Measurements from ENCODE around the gene ARF3. TPM values are rescaled to one million over a fixed set of nuclear protein-coding genes. Genes with fewer than 3 reads are reported as not detected.

The ARF3 gene
- polyA plus RNA-seq, 4 donors: 37.3 to 104 (median 67.4) TPM

GRCh38 chr12:48965298-48965838 is 8.1 kb upstream of the ARF3 start:
- FAIRE-seq: no peak
- Histone ChIP-seq H3K27ac (ENCODE audit: low read depth in 1 of 3, low read length in 2 of 3) (no peak overlapping the region), H3K36me3 (ENCODE audit: control insufficient read depth in 3 of 3, insufficient read depth in 2 of 3, low read depth in 1 of 3, low read length in 3 of 3) (no peaks in the 10 kb centered on the region)

GRCh38 chr12:48961801-48962200 is 4.5 kb upstream of the ARF3 start:
- H3K9me3 ChIP-seq (ENCODE audit: control insufficient read depth in 2 of 2, insufficient read depth in 1 of 2, low read depth in 1 of 2, low read length in 1 of 2): no peaks in the 10 kb centered on the region
- H3K4me1 ChIP-seq (ENCODE audit: control insufficient read depth in 3 of 3, insufficient read depth in 2 of 3, low read depth in 1 of 3, low read length in 2 of 3): peaks cover 0 to 9% (median 0%) of the 10 kb centered on the region in 3 donors
- FAIRE-seq: no peak
- H3K27me3 ChIP-seq (ENCODE audit: control insufficient read depth in 3 of 3, insufficient read depth in 3 of 3, low read length in 3 of 3): peaks cover 0 to 18% (median 0%) of the 10 kb centered on the region in 3 donors
- no peaks in the 10 kb centered on the region for H3K36me3 ChIP-seq (ENCODE audit: control insufficient read depth in 3 of 3, insufficient read depth in 2 of 3, low read depth in 1 of 3, low read length in 3 of 3)
- H3K4me3 ChIP-seq (ENCODE audit: low read depth in 1 of 3, low read length in 3 of 3): no peak overlapping the region
- no peak for DNase-seq
- no peak overlapping the region for H3K27ac ChIP-seq (ENCODE audit: low read depth in 1 of 3, low read length in 2 of 3)

More at GRCh38 chr12:48965298-48965838, 8.1 kb upstream of the ARF3 start:
- Histone ChIP-seq H3K4me1 (ENCODE audit: control insufficient read depth in 3 of 3, insufficient read depth in 2 of 3, low read depth in 1 of 3, low read length in 2 of 3) (peaks cover 0 to 14% (median 2%) of the 10 kb centered on the region in 3 donors), H3K27me3 (ENCODE audit: control insufficient read depth in 3 of 3, insufficient read depth in 3 of 3, low read length in 3 of 3) (peaks cover 0 to 47% (median 9%) of the 10 kb centered on the region in 3 donors), H3K9me3 (ENCODE audit: control insufficient read depth in 2 of 2, insufficient read depth in 1 of 2, low read depth in 1 of 2, low read length in 1 of 2) (no peaks in the 10 kb centered on the region), H3K4me3 (ENCODE audit: low read depth in 1 of 3, low read length in 3 of 3) (no peak overlapping the region)
- no peak for DNase-seq

- Histone ChIP-seq H3K27me3 (ENCODE audit: control insufficient read depth in 3 of 3, insufficient read depth in 3 of 3, low read length in 3 of 3) (peaks cover 0 to 17% (median 0%) of the 10 kb centered on the region in 3 donors), H3K36me3 (ENCODE audit: control insufficient read depth in 3 of 3, insufficient read depth in 2 of 3, low read depth in 1 of 3, low read length in 3 of 3) (no peaks in the 10 kb centered on the region), H3K9me3 (ENCODE audit: control insufficient read depth in 2 of 2, insufficient read depth in 1 of 2, low read depth in 1 of 2, low read length in 1 of 2) (no peaks in the 10 kb centered on the region), H3K4me3 (ENCODE audit: low read depth in 1 of 3, low read length in 3 of 3) (no peak overlapping the region), H3K27ac (ENCODE audit: low read depth in 1 of 3, low read length in 2 of 3) (no peak overlapping the region), H3K4me1 (ENCODE audit: control insufficient read depth in 3 of 3, insufficient read depth in 2 of 3, low read depth in 1 of 3, low read length in 2 of 3) (peaks cover 0 to 9% (median 0%) of the 10 kb centered on the region in 3 donors)
- DNase-seq: no peak
- FAIRE-seq: no peak
- WGBS, 3 donors: 63 to 80% (median 72%) methylated on average over 4 of the region's 4 CpGs
Measured at GRCh38 chr12:48961331-48961730, 4.0 kb upstream of the ARF3 start.

DNA sequence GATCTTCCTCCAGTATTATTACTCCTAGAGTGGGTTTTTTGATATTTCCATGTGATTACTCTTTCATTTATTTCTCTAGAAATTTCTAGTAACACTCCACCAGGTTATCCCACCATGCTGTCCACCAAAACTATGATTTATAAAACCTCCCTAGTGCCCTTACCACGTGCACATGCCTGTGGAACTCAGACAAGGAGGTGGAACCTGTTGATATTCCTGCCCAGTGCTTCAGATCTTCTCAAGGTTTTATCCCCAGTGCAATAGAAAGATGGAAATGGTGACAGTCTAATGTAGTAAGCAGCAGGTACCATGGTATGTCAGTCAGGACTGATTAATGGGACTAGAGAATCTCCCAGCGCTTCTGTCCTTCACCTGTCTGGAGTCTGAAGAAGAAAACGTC is 3.5 kb upstream of the ARF3 start:
- no peak for FAIRE-seq
- H3K27ac ChIP-seq (ENCODE audit: low read depth in 1 of 3, low read length in 2 of 3): no peak overlapping the region
- WGBS, 3 donors: 68 to 80% (median 69%) methylated on average over 3 of the region's 3 CpGs
- no peaks in the 10 kb centered on the region for H3K9me3 ChIP-seq (ENCODE audit: control insufficient read depth in 2 of 2, insufficient read depth in 1 of 2, low read depth in 1 of 2, low read length in 1 of 2)
- H3K4me3 ChIP-seq (ENCODE audit: low read depth in 1 of 3, low read length in 3 of 3): no peak overlapping the region
- H3K36me3 ChIP-seq (ENCODE audit: control insufficient read depth in 3 of 3, insufficient read depth in 2 of 3, low read depth in 1 of 3, low read length in 3 of 3): no peaks in the 10 kb centered on the region
- DNase-seq: no peak
- H3K4me1 ChIP-seq (ENCODE audit: control insufficient read depth in 3 of 3, insufficient read depth in 2 of 3, low read depth in 1 of 3, low read length in 2 of 3): peaks cover 2 to 12% (median 3%) of the 10 kb centered on the region in 3 donors
- peaks cover 0 to 12% (median 0%) of the 10 kb centered on the region in 3 donors for H3K27me3 ChIP-seq (ENCODE audit: control insufficient read depth in 3 of 3, insufficient read depth in 3 of 3, low read length in 3 of 3)

DNA sequence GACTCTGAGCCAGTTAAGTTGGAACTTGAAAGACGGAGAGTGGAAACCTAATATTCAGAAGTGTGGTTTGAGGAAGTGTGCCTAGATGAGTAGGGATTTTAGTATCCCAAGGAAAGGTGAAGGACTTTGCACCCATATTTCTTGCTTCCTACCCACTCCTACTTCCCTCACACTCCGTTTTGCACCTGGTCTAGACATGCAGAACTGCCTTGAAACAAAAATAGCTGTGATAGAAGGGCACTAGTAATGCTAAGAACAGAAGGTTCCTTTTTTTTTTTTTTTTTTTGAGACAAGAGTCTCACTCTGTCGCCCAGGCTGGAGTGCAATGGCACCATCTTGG is 732 bp upstream of the ARF3 start:
- Histone ChIP-seq H3K9me3 (ENCODE audit: control insufficient read depth in 2 of 2, insufficient read depth in 1 of 2, low read depth in 1 of 2, low read length in 1 of 2) (no peaks in the 10 kb centered on the region), H3K4me1 (ENCODE audit: control insufficient read depth in 3 of 3, insufficient read depth in 2 of 3, low read depth in 1 of 3, low read length in 2 of 3) (peaks cover 3 to 14% (median 6%) of the 10 kb centered on the region in 3 donors), H3K4me3 (ENCODE audit: low read depth in 1 of 3, low read length in 3 of 3) (peak overlapping the region; percentile 92 to 98 (median 97)), H3K27me3 (ENCODE audit: control insufficient read depth in 3 of 3, insufficient read depth in 3 of 3, low read length in 3 of 3) (no peaks in the 10 kb centered on the region), H3K27ac (ENCODE audit: low read depth in 1 of 3, low read length in 2 of 3) (peak overlapping the region in 2 of 3 donors; percentile 4 to 54), H3K36me3 (ENCODE audit: control insufficient read depth in 3 of 3, insufficient read depth in 2 of 3, low read depth in 1 of 3, low read length in 3 of 3) (peaks cover 0 to 2% (median 0%) of the 10 kb centered on the region in 3 donors)
- peak in 1 of 2 donors; percentile 59 for DNase-seq
- FAIRE-seq: no peak
- 7 to 13% (median 10%) methylated on average over 3 of the region's 3 CpGs for WGBS, 3 donors

GRCh38 chr12:48956279-48957140 is 777 bp downstream of the ARF3 start:
- H3K27ac ChIP-seq (ENCODE audit: low read depth in 1 of 3, low read length in 2 of 3): peak overlapping the region; percentile 52 to 87 (median 86)
- H3K9me3 ChIP-seq (ENCODE audit: control insufficient read depth in 2 of 2, insufficient read depth in 1 of 2, low read depth in 1 of 2, low read length in 1 of 2): no peaks in the 10 kb centered on the region
- peak overlapping the region; percentile 92 to 98 (median 97) for H3K4me3 ChIP-seq (ENCODE audit: low read depth in 1 of 3, low read length in 3 of 3)
- no peak for FAIRE-seq
- H3K4me1 ChIP-seq (ENCODE audit: control insufficient read depth in 3 of 3, insufficient read depth in 2 of 3, low read depth in 1 of 3, low read length in 2 of 3): peaks cover 3 to 14% (median 6%) of the 10 kb centered on the region in 3 donors
- H3K36me3 ChIP-seq (ENCODE audit: control insufficient read depth in 3 of 3, insufficient read depth in 2 of 3, low read depth in 1 of 3, low read length in 3 of 3): peaks cover 0 to 6% (median 0%) of the 10 kb centered on the region in 3 donors
- peak; percentile 78 to 86 for DNase-seq
- WGBS, 3 donors: 1 to 3% (median 1%) methylated on average over 27 to 29 of the region's 29 CpGs
- H3K27me3 ChIP-seq (ENCODE audit: control insufficient read depth in 3 of 3, insufficient read depth in 3 of 3, low read length in 3 of 3): no peaks in the 10 kb centered on the region

DNA sequence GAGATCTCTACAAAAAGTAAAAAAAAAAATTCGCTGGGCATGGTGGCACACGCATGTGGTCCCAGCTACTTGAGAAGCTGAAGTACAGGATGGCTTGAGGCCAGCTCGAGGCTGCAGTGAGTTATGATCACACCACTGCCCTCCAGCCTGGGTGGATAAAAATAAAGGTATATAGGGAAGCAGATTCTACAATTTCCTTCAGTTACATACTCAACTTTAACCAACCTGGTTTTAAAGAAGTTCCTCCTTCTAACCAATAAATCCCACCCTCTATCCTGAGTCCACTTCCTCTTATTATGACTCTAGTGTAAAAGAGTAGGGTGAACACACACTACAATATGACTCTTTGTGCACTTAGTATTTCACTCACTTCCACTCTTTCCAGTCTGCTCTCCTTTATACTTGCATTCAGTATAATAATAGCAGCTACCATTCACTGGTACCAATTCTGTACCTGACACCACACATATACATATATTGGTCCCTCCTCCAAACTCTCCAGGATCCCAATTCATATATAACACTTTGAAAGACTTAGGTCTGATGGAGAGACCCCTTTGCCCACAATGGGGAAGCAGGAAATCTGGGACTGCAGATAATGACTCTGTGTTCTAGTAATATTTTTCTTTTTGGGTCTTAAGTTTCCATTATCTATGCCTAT is 2.3 kb downstream of the ARF3 start:
- WGBS, 3 donors: 71 to 94% (median 89%) methylated on average over 3 of the region's 3 CpGs
- no peak overlapping the region for H3K27ac ChIP-seq (ENCODE audit: low read depth in 1 of 3, low read length in 2 of 3)
- H3K36me3 ChIP-seq (ENCODE audit: control insufficient read depth in 3 of 3, insufficient read depth in 2 of 3, low read depth in 1 of 3, low read length in 3 of 3): peaks cover 0 to 15% (median 0%) of the 10 kb centered on the region in 3 donors
- H3K27me3 ChIP-seq (ENCODE audit: control insufficient read depth in 3 of 3, insufficient read depth in 3 of 3, low read length in 3 of 3): no peaks in the 10 kb centered on the region
- no peak for FAIRE-seq
- H3K4me3 ChIP-seq (ENCODE audit: low read depth in 1 of 3, low read length in 3 of 3): peak overlapping the region in 1 of 3 donors; percentile 0
- H3K4me1 ChIP-seq (ENCODE audit: control insufficient read depth in 3 of 3, insufficient read depth in 2 of 3, low read depth in 1 of 3, low read length in 2 of 3): peaks cover 3 to 14% (median 6%) of the 10 kb centered on the region in 3 donors
- H3K9me3 ChIP-seq (ENCODE audit: control insufficient read depth in 2 of 2, insufficient read depth in 1 of 2, low read depth in 1 of 2, low read length in 1 of 2): no peaks in the 10 kb centered on the region
- DNase-seq: no peak

- Histone ChIP-seq H3K27me3 (ENCODE audit: control insufficient read depth in 3 of 3, insufficient read depth in 3 of 3, low read length in 3 of 3) (no peaks in the 10 kb centered on the region), H3K36me3 (ENCODE audit: control insufficient read depth in 3 of 3, insufficient read depth in 2 of 3, low read depth in 1 of 3, low read length in 3 of 3) (peaks cover 0 to 19% (median 0%) of the 10 kb centered on the region in 3 donors), H3K27ac (ENCODE audit: low read depth in 1 of 3, low read length in 2 of 3) (no peak overlapping the region), H3K9me3 (ENCODE audit: control insufficient read depth in 2 of 2, insufficient read depth in 1 of 2, low read depth in 1 of 2, low read length in 1 of 2) (no peaks in the 10 kb centered on the region), H3K4me3 (ENCODE audit: low read depth in 1 of 3, low read length in 3 of 3) (no peak overlapping the region), H3K4me1 (ENCODE audit: control insufficient read depth in 3 of 3, insufficient read depth in 2 of 3, low read depth in 1 of 3, low read length in 2 of 3) (peaks cover 3 to 14% (median 6%) of the 10 kb centered on the region in 3 donors)
- 97 to 99% (median 98%) methylated on average over 3 of the region's 3 CpGs for WGBS, 3 donors
- FAIRE-seq: no peak
- DNase-seq: no peak
Measured at GRCh38 chr12:48954061-48954460, 3.2 kb downstream of the ARF3 start.

All from small intestine (tissue), 7 donors.